Measurements from ENCODE around the gene ZSCAN10. TPM values are rescaled to one million over a fixed set of nuclear protein-coding genes. Genes with fewer than 3 reads are reported as not detected.

Gene ZSCAN10
- total and polyA plus RNA-seq, 2 donors (not counting 1 experiment from before 2014, with no cell fraction given), result 0.02 TPM; not detected in 1

GRCh38 chr16:3112058-3112880 is 13.2 kb upstream of the ZSCAN10 start, which contains the start of gene ZNF205:
TSS of gene ZNF205 (plus strand) at chr16:3112586. CDS start at chr16:3113431, 845 bp downstream.
- Histone ChIP-seq H4K20me1 (ENCODE audit: control insufficient read depth, extremely low read depth, insufficient read depth, low read length) (no peaks in the 10 kb centered on the region), H3K4me3 (replicated peaks in 1 of 4; ENCODE audit: control extremely low read depth in 1 of 4, insufficient read depth in 1 of 4, low read depth in 3 of 4, low read length in 4 of 4) (peak within 1 kb of the TSS; percentile 70 to 97 (median 87)), H3K4me2 (ENCODE audit: extremely low read depth, insufficient read depth, low read length) (peak within 1 kb of the TSS; percentile 74), H3K27ac (ENCODE audit: insufficient read depth, low read length) (no peak within 1 kb of the TSS), H3K4me1 (ENCODE audit: control insufficient read depth, extremely low read depth, insufficient read depth, low read length) (peaks cover 4% of the 10 kb centered on the region), H3K27me3 (ENCODE audit: control insufficient read depth, insufficient read depth, low read length) (no peaks in the 10 kb centered on the region), H3K9ac (ENCODE audit: insufficient read depth, low read length) (peak within 1 kb of the TSS; percentile 61), H3K36me3 (ENCODE audit: control insufficient read depth, insufficient read depth, low read length) (peaks cover 5% of the 10 kb centered on the region), H3K79me2 (ENCODE audit: control insufficient read depth, insufficient read depth, low read length) (peaks cover 3% of the 10 kb centered on the region), H2AFZ (ENCODE audit: low read length) (peak within 1 kb of the TSS; percentile 74), H3K9me3 (ENCODE audit: control insufficient read depth, insufficient read depth, low read depth, low read length) (no peaks in the 10 kb centered on the region)
- TF ChIP-seq CTCF (conservative IDR thresholded peaks at IDR 0.05 in 1 of 2, IDR thresholded peaks at IDR 0.05 in 1 of 2; ENCODE audit: low read depth in 1 of 2, low read length in 2 of 2) (no peak), EZH2 (IDR thresholded peaks at IDR 0.05; ENCODE audit: low read length, missing control alignments) (no peak)
- peak; percentile 74 to 79 for DNase-seq (ENCODE audit: low read depth in 2 of 2)

- Histone ChIP-seq H3K27ac (ENCODE audit: insufficient read depth, low read length) (peak overlapping the region; percentile 16), H3K79me2 (ENCODE audit: control insufficient read depth, insufficient read depth, low read length) (no peaks in the 10 kb centered on the region), H3K4me3 (replicated peaks in 1 of 4; ENCODE audit: control extremely low read depth in 1 of 4, insufficient read depth in 1 of 4, low read depth in 3 of 4, low read length in 4 of 4) (peak overlapping the region; percentile 61 to 73 (median 65)), H3K4me1 (ENCODE audit: control insufficient read depth, extremely low read depth, insufficient read depth, low read length) (no peaks in the 10 kb centered on the region), H3K36me3 (ENCODE audit: control insufficient read depth, insufficient read depth, low read length) (no peaks in the 10 kb centered on the region), H2AFZ (ENCODE audit: low read length) (peak overlapping the region; percentile 81), H3K9ac (ENCODE audit: insufficient read depth, low read length) (peak overlapping the region; percentile 48), H3K4me2 (ENCODE audit: extremely low read depth, insufficient read depth, low read length) (peak overlapping the region; percentile 94), H3K9me3 (ENCODE audit: control insufficient read depth, insufficient read depth, low read depth, low read length) (no peaks in the 10 kb centered on the region), H3K27me3 (ENCODE audit: control insufficient read depth, insufficient read depth, low read length) (no peaks in the 10 kb centered on the region), H4K20me1 (ENCODE audit: control insufficient read depth, extremely low read depth, insufficient read depth, low read length) (no peaks in the 10 kb centered on the region)
- peak; percentile 85 to 90 for DNase-seq (ENCODE audit: low read depth in 2 of 2)
- TF ChIP-seq CTCF (conservative IDR thresholded peaks at IDR 0.05 in 1 of 2, IDR thresholded peaks at IDR 0.05 in 1 of 2; ENCODE audit: low read depth in 1 of 2, low read length in 2 of 2), result no peak
- no peak for TF ChIP-seq EZH2 (IDR thresholded peaks at IDR 0.05; ENCODE audit: low read length, missing control alignments)
Observed at GRCh38 chr16:3106205-3106928, 7.3 kb upstream of the ZSCAN10 start.

GRCh38 chr16:3101841-3102470 is 2.9 kb upstream of the ZSCAN10 start:
- H3K9ac ChIP-seq (ENCODE audit: insufficient read depth, low read length), result no peak overlapping the region
- no peaks in the 10 kb centered on the region for H3K36me3 ChIP-seq (ENCODE audit: control insufficient read depth, insufficient read depth, low read length)
- no peak overlapping the region for H3K27ac ChIP-seq (ENCODE audit: insufficient read depth, low read length)
- H3K4me2 ChIP-seq (ENCODE audit: extremely low read depth, insufficient read depth, low read length), result no peak overlapping the region
- no peaks in the 10 kb centered on the region for H4K20me1 ChIP-seq (ENCODE audit: control insufficient read depth, extremely low read depth, insufficient read depth, low read length)
- no peaks in the 10 kb centered on the region for H3K9me3 ChIP-seq (ENCODE audit: control insufficient read depth, insufficient read depth, low read depth, low read length)
- H3K4me3 ChIP-seq (replicated peaks in 1 of 4; ENCODE audit: control extremely low read depth in 1 of 4, insufficient read depth in 1 of 4, low read depth in 3 of 4, low read length in 4 of 4), result no peak overlapping the region
- DNase-seq (ENCODE audit: low read depth in 2 of 2), result no peak
- peak overlapping the region; percentile 44 for H2AFZ ChIP-seq (ENCODE audit: low read length)
- TF ChIP-seq CTCF (conservative IDR thresholded peaks at IDR 0.05 in 1 of 2, IDR thresholded peaks at IDR 0.05 in 1 of 2; ENCODE audit: low read depth in 1 of 2, low read length in 2 of 2), result no peak
- TF ChIP-seq EZH2 (IDR thresholded peaks at IDR 0.05; ENCODE audit: low read length, missing control alignments), result no peak
- no peaks in the 10 kb centered on the region for H3K79me2 ChIP-seq (ENCODE audit: control insufficient read depth, insufficient read depth, low read length)
- peaks cover 3% of the 10 kb centered on the region for H3K4me1 ChIP-seq (ENCODE audit: control insufficient read depth, extremely low read depth, insufficient read depth, low read length)
- H3K27me3 ChIP-seq (ENCODE audit: control insufficient read depth, insufficient read depth, low read length), result peaks cover 12% of the 10 kb centered on the region
